Stomach (tissue), 9 donors: ENCODE data around the gene C20orf173. TPM values are rescaled to one million over a fixed set of nuclear protein-coding genes. Genes with fewer than 3 reads are reported as not detected.

Experiments used
- DNase-seq, 2 donors: peaks; one replicate each; pipeline versions ENCODE4 v3.0.0 to v3.0.0-alpha.2; 2013 to 2019
- H3K27ac ChIP-seq, 5 donors: fragments of 200-600 bp in 4 of 5; sonication (generic) in 4 of 5; one replicate each; pipeline ENCODE4 v1.5.1; 2013 to 2019; ENCODE audit warnings: mild to moderate bottlenecking in 1 of 5, moderate library complexity in 1 of 5
- H3K27me3 ChIP-seq, 3 donors: fragments of 200-600 bp; sonication (generic); one replicate each; pipeline ENCODE4 v1.5.1; 2017 to 2019; ENCODE audit warnings: mixed run types in 1 of 3
- H3K36me3 ChIP-seq, 4 donors: fragments of 200-600 bp; sonication (generic); 1 replicate in 3 of 4; 2 replicates in 1 of 4; pipeline ENCODE4 v1.5.1; 2016 to 2019
- H3K4me1 ChIP-seq, 4 donors: fragments of 200-600 bp; sonication (generic); one replicate each; pipeline ENCODE4 v1.5.1; 2016 to 2019
- H3K4me3 ChIP-seq, 4 donors: fragments of 200-600 bp; sonication (generic) in 3 of 4; one replicate each; pipeline ENCODE4 v1.5.1; 2016 to 2019; ENCODE audit warnings: mild to moderate bottlenecking in 1 of 4
- H3K9me3 ChIP-seq, 4 donors: fragments of 200-600 bp; sonication (generic); one replicate each; pipeline ENCODE4 v1.5.1; 2016 to 2019
- EP300 ChIP-seq: sonication (generic); formaldehyde crosslinking; IDR thresholded peaks from one replicate; pipeline ENCODE4 v1.6.1; 2017; ENCODE audit warnings: antibody characterized with exemption
- POLR2A ChIP-seq, 4 donors: fragments of 450-650 bp; IDR thresholded peaks; one replicate each; pipeline ENCODE4 v1.6.1; 2016; ENCODE audit warnings: antibody characterized with exemption in 4 of 4, control low read depth in 2 of 4, mild to moderate bottlenecking in 1 of 4, moderate library complexity in 1 of 4
- POLR2AphosphoS5 ChIP-seq, 3 donors: sonication (generic); formaldehyde crosslinking; IDR thresholded peaks; one replicate each; pipeline ENCODE4 v1.6.1; 2016; ENCODE audit warnings: antibody characterized with exemption in 3 of 3
- WGBS, 5 donors: extraction: QIAGEN DNeasy Blood & Tissue Kit in 3 of 5; methylation state at CpG; one replicate each; pipeline versions ENCODE4 v1.1.5 to v1.1.7; 2013 to 2018; 5-methylcytosine and 5-hydroxymethylcytosine counted together
- intact Hi-C: fragments of 100-400 bp; cut with DNase I; formaldehyde crosslinking; loops from one replicate; pipeline ENCODE4 v1.15.1; 2023; ENCODE audit warnings: low total_unique reads
- polyA plus RNA-seq, 3 donors: library from polyadenylated mRNA; stranded (reverse); fragments of 200-250 nt; gene quantifications; one replicate each; pipeline ENCODE4 v1.2.3, GENCODE V29; 2013
- total RNA-seq, 5 donors: library from RNA; depleted of rRNA; stranded (reverse); fragments of >200 nt; gene quantifications; one replicate each; pipeline versions ENCODE4 v1.1.0 to v1.2.3, GENCODE V29; 2014 to 2016
- TF ChIP-seq, protein P1 (sequence below), 7 experiments: fragments of 450-650 bp in 4 of 7; fragments of 200-600 bp in 3 of 7; sonication (generic) in 3 of 7; IDR thresholded peaks; one replicate each; pipeline ENCODE4 v1.5.1; 2016 to 2019; ENCODE audit warnings: antibody characterized with exemption in 7 of 7, control low read depth in 2 of 7, mild to moderate bottlenecking in 1 of 7
- donor health status: healthy with polysubstance abuse.
- donor health status: Bipolar disorder and iron deficiency.
- donor health status: healthy.

Gene C20orf173
- total and polyA plus RNA-seq, 8 donors, result not detected

DNA sequence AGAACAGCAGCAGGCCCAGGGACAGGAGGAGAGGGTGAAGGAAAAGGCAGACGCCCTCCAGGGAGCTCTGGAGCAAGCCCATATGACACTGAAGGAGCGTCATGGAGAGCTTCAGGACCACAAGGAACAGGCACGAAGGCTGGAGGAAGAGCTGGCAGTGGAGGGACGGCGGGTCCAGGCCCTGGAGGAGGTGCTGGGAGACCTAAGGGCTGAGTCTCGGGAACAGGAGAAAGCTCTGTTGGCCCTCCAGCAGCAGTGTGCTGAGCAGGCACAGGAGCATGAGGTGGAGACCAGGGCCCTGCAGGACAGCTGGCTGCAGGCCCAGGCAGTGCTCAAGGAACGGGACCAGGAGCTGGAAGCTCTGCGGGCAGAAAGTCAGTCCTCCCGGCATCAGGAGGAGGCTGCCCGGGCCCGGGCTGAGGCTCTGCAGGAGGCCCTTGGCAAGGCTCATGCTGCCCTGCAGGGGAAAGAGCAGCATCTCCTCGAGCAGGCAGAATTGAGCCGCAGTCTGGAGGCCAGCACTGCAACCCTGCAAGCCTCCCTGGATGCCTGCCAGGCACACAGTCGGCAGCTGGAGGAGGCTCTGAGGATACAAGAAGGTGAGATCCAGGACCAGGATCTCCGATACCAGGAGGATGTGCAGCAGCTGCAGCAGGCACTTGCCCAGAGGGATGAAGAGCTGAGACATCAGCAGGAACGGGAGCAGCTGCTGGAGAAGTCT is 25.5 kb downstream of the C20orf173 start:
- Histone ChIP-seq H3K4me1 (peaks cover 0 to 19% (median 0%) of the 10 kb centered on the region in 4 donors), H3K36me3 (peaks cover 57 to 100% (median 99%) of the 10 kb centered on the region in 4 donors), H3K27me3 (no peaks in the 10 kb centered on the region), H3K27ac (peak overlapping the region in 1 of 5 donors; percentile 8), H3K4me3 (no peak overlapping the region), H3K9me3 (no peaks in the 10 kb centered on the region)
- DNase-seq, result peak in 1 of 2 donors; percentile 11
- intact Hi-C loops, result no loop called here
- no peak for TF ChIP-seq POLR2A (IDR thresholded peaks at IDR 0.05)
- 75 to 85% (median 78%) methylated on average over 10 to 16 of the region's 16 CpGs for WGBS, 5 donors

DNA sequence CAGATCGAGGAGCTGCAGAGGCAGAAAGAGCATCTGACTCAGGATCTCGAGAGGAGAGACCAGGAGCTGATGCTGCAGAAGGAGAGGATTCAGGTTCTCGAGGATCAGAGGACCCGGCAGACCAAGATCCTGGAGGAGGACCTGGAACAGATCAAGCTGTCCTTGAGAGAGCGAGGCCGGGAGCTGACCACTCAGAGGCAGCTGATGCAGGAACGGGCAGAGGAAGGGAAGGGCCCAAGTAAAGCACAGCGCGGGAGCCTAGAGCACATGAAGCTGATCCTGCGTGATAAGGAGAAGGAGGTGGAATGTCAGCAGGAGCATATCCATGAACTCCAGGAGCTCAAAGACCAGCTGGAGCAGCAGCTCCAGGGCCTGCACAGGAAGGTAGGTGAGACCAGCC is 26.2 kb downstream of the C20orf173 start:
- DNase-seq, result no peak
- WGBS, 5 donors, result 93 to 96% (median 95%) methylated on average over 10 of the region's 10 CpGs
- H3K4me1 ChIP-seq, result peaks cover 0 to 19% (median 0%) of the 10 kb centered on the region in 4 donors
- H3K27me3 ChIP-seq, result no peaks in the 10 kb centered on the region
- H3K27ac ChIP-seq, result peak overlapping the region in 1 of 5 donors; percentile 8
- TF ChIP-seq POLR2A (IDR thresholded peaks at IDR 0.05) (no peak), POLR2AphosphoS5 (IDR thresholded peaks at IDR 0.05) (no peak), EP300 (no peak)
- TF ChIP-seq, protein P1, sequence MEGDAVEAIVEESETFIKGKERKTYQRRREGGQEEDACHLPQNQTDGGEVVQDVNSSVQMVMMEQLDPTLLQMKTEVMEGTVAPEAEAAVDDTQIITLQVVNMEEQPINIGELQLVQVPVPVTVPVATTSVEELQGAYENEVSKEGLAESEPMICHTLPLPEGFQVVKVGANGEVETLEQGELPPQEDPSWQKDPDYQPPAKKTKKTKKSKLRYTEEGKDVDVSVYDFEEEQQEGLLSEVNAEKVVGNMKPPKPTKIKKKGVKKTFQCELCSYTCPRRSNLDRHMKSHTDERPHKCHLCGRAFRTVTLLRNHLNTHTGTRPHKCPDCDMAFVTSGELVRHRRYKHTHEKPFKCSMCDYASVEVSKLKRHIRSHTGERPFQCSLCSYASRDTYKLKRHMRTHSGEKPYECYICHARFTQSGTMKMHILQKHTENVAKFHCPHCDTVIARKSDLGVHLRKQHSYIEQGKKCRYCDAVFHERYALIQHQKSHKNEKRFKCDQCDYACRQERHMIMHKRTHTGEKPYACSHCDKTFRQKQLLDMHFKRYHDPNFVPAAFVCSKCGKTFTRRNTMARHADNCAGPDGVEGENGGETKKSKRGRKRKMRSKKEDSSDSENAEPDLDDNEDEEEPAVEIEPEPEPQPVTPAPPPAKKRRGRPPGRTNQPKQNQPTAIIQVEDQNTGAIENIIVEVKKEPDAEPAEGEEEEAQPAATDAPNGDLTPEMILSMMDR (IDR thresholded peaks at IDR 0.05), result no peak
- peaks cover 57 to 100% (median 99%) of the 10 kb centered on the region in 4 donors for H3K36me3 ChIP-seq
- no peak overlapping the region for H3K4me3 ChIP-seq
- no peaks in the 10 kb centered on the region for H3K9me3 ChIP-seq
- intact Hi-C loops, result no loop called here

DNA sequence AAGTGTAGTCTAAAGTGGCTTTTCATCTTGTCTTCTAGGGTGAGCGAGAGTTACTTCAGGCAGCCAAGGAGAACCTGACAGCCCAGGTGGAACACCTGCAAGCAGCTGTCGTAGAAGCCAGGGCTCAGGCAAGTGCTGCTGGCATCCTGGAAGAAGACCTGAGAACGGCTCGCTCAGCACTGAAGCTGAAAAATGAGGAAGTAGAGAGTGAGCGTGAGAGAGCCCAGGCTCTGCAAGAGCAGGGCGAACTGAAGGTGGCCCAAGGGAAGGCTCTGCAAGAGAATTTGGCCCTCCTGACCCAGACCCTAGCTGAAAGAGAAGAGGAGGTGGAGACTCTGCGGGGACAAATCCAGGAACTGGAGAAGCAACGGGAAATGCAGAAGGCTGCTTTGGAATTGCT is 27.1 kb downstream of the C20orf173 start:
- H3K27ac ChIP-seq, result no peak overlapping the region
- H3K4me1 ChIP-seq, result peaks cover 0 to 19% (median 0%) of the 10 kb centered on the region in 4 donors
- peaks cover 57 to 100% (median 99%) of the 10 kb centered on the region in 4 donors for H3K36me3 ChIP-seq
- DNase-seq, result no peak
- H3K4me3 ChIP-seq, result no peak overlapping the region
- H3K9me3 ChIP-seq, result no peaks in the 10 kb centered on the region
- no peaks in the 10 kb centered on the region for H3K27me3 ChIP-seq
- intact Hi-C loops, result no loop called here
- TF ChIP-seq POLR2AphosphoS5 (IDR thresholded peaks at IDR 0.05), result no peak
- TF ChIP-seq, protein P1 (IDR thresholded peaks at IDR 0.05), result no peak
- no peak for TF ChIP-seq POLR2A (IDR thresholded peaks at IDR 0.05)
- no peak for TF ChIP-seq EP300
- WGBS, 5 donors, result 71 to 88% (median 81%) methylated on average over 8 of the region's 8 CpGs

DNA sequence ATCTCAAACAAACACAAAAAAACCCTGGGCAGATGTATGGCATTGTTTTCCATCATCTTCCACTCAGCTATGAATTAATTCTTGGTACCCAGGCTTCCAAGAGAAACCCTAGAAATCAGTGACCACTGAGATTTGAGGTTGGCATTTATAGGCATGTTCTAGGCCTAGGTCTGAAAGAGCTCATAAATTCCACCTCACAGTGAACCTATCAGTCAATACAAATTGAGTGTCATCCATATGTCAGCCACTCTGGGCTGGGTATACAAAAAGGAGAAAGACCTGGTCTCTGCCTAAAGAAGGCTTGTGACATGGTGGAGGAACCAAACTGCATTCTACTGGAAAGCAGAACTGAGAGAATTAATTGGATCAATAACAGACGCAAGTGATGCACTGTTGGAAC is 30.2 kb downstream of the C20orf173 start:
- TF ChIP-seq POLR2A (IDR thresholded peaks at IDR 0.05), result no peak
- TF ChIP-seq, protein P1 (IDR thresholded peaks at IDR 0.05), result no peak
- no peak for TF ChIP-seq POLR2AphosphoS5 (IDR thresholded peaks at IDR 0.05)
- TF ChIP-seq EP300, result no peak
- Histone ChIP-seq H3K4me1 (peaks cover 0 to 15% (median 3%) of the 10 kb centered on the region in 4 donors), H3K4me3 (no peak overlapping the region), H3K27me3 (no peaks in the 10 kb centered on the region), H3K36me3 (peaks cover 82 to 100% (median 100%) of the 10 kb centered on the region in 4 donors), H3K9me3 (no peaks in the 10 kb centered on the region), H3K27ac (no peak overlapping the region)
- intact Hi-C loops, result no loop called here
- WGBS, 5 donors, result 88 to 95% (median 93%) methylated on average over 1 of the region's 1 CpG
- no peak for DNase-seq

DNA sequence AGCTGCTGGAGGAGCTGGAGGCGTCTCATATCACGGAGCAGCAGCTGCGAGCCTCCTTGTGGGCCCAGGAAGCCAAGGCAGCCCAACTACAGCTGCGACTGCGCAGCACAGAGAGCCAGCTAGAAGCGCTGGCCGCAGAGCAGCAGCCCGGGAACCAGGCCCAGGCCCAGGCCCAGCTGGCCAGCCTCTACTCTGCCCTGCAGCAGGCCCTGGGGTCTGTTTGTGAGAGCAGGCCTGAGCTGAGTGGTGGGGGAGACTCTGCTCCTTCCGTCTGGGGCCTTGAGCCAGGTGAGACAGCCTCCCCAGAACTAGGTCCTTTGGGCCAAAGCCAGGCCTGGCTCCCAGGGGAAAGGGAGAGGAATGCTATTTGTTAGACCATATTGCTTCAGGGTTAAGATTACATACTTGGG is 31.7 kb downstream of the C20orf173 start:
- 69 to 93% (median 83%) methylated on average over 5 to 9 of the region's 9 CpGs for WGBS, 5 donors
- no peak for TF ChIP-seq EP300
- TF ChIP-seq, protein P1 (IDR thresholded peaks at IDR 0.05), result no peak
- TF ChIP-seq POLR2A (IDR thresholded peaks at IDR 0.05), result no peak
- TF ChIP-seq POLR2AphosphoS5 (IDR thresholded peaks at IDR 0.05), result no peak
- no peaks in the 10 kb centered on the region for H3K27me3 ChIP-seq
- H3K36me3 ChIP-seq, result peaks cover 83 to 100% (median 100%) of the 10 kb centered on the region in 4 donors
- peaks cover 0 to 7% (median under 1%) of the 10 kb centered on the region in 4 donors for H3K4me1 ChIP-seq
- H3K9me3 ChIP-seq, result no peaks in the 10 kb centered on the region
- peak overlapping the region in 3 of 5 donors; percentile 27 to 35 (median 31) for H3K27ac ChIP-seq
- intact Hi-C loops, result no loop called here
- no peak overlapping the region for H3K4me3 ChIP-seq
- DNase-seq, result peak in 1 of 2 donors; percentile 76
